OCI-LY1 (cell line): ENCODE data around the gene PCDHA11.

ENCODE experiments used
- H2AFZ ChIP-seq: fragments of 200-600 bp; sonication (generic), shearing (Covaris generic); 2 replicates; pipeline ENCODE4 v1.6.0; 2014; ENCODE audit warnings: antibody characterized with exemption, mild to moderate bottlenecking, low read length
- H3F3A ChIP-seq: fragments of 200-600 bp; sonication (generic), shearing (Covaris generic); 2 replicates; pipeline ENCODE4 v1.6.0; 2014; ENCODE audit warnings: mild to moderate bottlenecking, antibody characterized with exemption, low read length, moderate library complexity; ENCODE audit not compliant: insufficient read depth
- H3K27ac ChIP-seq: fragments of 200-600 bp; sonication (generic); 2 replicates; pipeline ENCODE4 v1.5.1; 2014; ENCODE audit warnings: low read length, mixed run types, mild to moderate bottlenecking, low read depth; ENCODE audit not compliant: poor library complexity, severe bottlenecking
- H3K27me3 ChIP-seq: fragments of 200-600 bp; sonication (generic); 2 replicates; pipeline ENCODE4 v1.6.0; 2014; ENCODE audit warnings: antibody characterized with exemption, mild to moderate bottlenecking, low read length, moderate library complexity; ENCODE audit not compliant: insufficient read depth
- H3K36me3 ChIP-seq: fragments of 200-600 bp; sonication (generic); 2 replicates; pipeline ENCODE4 v1.6.1; 2014; ENCODE audit warnings: mild to moderate bottlenecking, antibody characterized with exemption, low read length, moderate library complexity, mixed read lengths; ENCODE audit not compliant: insufficient read depth
- H3K4me1 ChIP-seq: fragments of 200-600 bp; sonication (generic); 2 replicates; pipeline ENCODE4 v1.5.1; 2014; ENCODE audit warnings: mild to moderate bottlenecking, low read length, moderate library complexity; ENCODE audit not compliant: insufficient read depth, severe bottlenecking
- H3K4me2 ChIP-seq: fragments of 200-600 bp; sonication (generic), shearing (Covaris generic); 2 replicates; pipeline ENCODE4 v1.6.1; 2014; ENCODE audit warnings: low read length
- H3K4me3 ChIP-seq: fragments of 200-600 bp; sonication (generic); 2 replicates; pipeline ENCODE4 v1.5.1; 2014; ENCODE audit warnings: low read length, low read depth, mild to moderate bottlenecking, mixed read lengths; ENCODE audit not compliant: poor library complexity, severe bottlenecking
- H3K79me2 ChIP-seq: fragments of 200-600 bp; shearing (Covaris generic); 2 replicates; pipeline ENCODE4 v1.6.1; 2016; ENCODE audit warnings: mixed run types, low read length, mixed read lengths; ENCODE audit not compliant: insufficient read depth
- H3K9ac ChIP-seq: fragments of 200-600 bp; sonication (generic), shearing (Covaris generic); 2 replicates; pipeline ENCODE4 v1.6.1; 2014; ENCODE audit warnings: mild to moderate bottlenecking, low read length, mixed read lengths
- H3K9me2 ChIP-seq: fragments of 200-600 bp; sonication (generic), shearing (Covaris generic); 2 replicates; pipeline ENCODE4 v1.6.1; 2014; ENCODE audit warnings: low read depth, mild to moderate bottlenecking, low read length, mixed read lengths
- H3K9me3 ChIP-seq: fragments of 200-600 bp; shearing (Covaris generic); 2 replicates; pipeline ENCODE4 v1.6.1; 2014; ENCODE audit warnings: low read length, mixed read lengths
- H4K20me1 ChIP-seq: fragments of 200-600 bp; sonication (generic), shearing (Covaris generic); 2 replicates; pipeline ENCODE4 v1.6.0; 2016; ENCODE audit warnings: mild to moderate bottlenecking, low read length; ENCODE audit not compliant: insufficient read depth
- EZH2 ChIP-seq: fragments of 200-600 bp; sonication (generic), shearing (Covaris generic); IDR thresholded peaks from 2 replicates; pipeline ENCODE4 v1.8.0; 2017; ENCODE audit warnings: borderline replicate concordance, mixed run types, mild to moderate bottlenecking, antibody characterized with exemption, low read length, moderate library complexity, mixed read lengths
- TF ChIP-seq, protein P1 (sequence below): fragments of 200-600 bp; sonication (generic), shearing (Covaris generic); IDR thresholded peaks from 2 replicates; pipeline ENCODE4 v1.5.1; 2017; ENCODE audit warnings: mild to moderate bottlenecking, antibody characterized with exemption, low read length, moderate library complexity, mixed read lengths

PCDHA11 gene

DNA sequence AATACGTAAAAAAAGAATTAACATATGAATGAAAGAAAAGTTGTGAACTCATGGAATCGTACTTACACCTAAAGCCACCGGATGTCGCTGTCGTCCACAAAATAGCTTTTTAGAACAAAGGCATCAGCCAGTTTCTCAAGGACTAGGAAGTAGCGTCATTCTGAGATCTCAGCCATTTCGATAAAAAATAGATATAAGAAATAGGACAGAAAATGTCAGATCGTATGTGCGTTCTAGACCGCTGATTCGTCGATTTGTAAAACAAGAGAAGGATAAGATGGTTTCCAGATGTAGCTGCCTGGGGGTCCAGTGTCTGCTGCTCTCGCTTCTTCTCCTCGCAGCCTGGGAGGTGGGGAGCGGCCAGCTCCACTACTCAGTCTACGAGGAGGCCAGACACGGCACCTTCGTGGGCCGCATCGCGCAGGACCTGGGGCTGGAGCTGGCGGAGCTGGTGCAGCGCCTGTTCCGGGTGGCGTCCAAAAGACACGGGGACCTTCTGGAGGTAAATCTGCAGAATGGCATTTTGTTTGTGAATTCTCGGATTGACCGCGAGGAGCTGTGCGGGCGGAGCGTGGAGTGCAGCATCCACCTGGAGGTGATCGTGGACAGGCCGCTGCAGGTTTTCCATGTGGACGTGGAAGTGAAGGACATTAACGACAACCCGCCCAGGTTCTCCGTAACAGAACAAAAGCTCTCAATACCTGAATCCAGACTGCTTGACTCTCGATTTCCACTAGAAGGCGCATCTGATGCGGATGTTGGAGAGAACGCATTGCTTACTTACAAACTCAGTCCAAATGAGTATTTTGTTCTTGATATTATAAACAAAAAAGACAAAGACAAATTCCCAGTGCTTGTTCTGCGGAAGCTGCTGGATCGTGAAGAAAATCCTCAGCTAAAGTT, 12.7 kb upstream of the PCDHA11 start, which contains the start of gene PCDHA10:
Gene PCDHA10 (plus strand): TSS at position 126 of the 903 bp plus-strand sequence. CDS start 152 bp downstream, at position 278.
- Histone ChIP-seq H3K4me1 (no peaks in the 10 kb centered on the region), H3K27ac (no peak within 1 kb of the TSS), H3F3A (no peaks in the 10 kb centered on the region), H3K79me2 (no peaks in the 10 kb centered on the region), H3K27me3 (no peaks in the 10 kb centered on the region), H3K9me2 (no peaks in the 10 kb centered on the region; the same call in 1 of the 2 replicates), H3K9ac (no peak within 1 kb of the TSS), H4K20me1 (no peaks in the 10 kb centered on the region), H3K4me2 (no peak within 1 kb of the TSS), H2AFZ (no peak within 1 kb of the TSS), H3K36me3 (no peaks in the 10 kb centered on the region), H3K9me3 (no peaks in the 10 kb centered on the region), H3K4me3 (no peak within 1 kb of the TSS)
- TF ChIP-seq, protein P1, sequence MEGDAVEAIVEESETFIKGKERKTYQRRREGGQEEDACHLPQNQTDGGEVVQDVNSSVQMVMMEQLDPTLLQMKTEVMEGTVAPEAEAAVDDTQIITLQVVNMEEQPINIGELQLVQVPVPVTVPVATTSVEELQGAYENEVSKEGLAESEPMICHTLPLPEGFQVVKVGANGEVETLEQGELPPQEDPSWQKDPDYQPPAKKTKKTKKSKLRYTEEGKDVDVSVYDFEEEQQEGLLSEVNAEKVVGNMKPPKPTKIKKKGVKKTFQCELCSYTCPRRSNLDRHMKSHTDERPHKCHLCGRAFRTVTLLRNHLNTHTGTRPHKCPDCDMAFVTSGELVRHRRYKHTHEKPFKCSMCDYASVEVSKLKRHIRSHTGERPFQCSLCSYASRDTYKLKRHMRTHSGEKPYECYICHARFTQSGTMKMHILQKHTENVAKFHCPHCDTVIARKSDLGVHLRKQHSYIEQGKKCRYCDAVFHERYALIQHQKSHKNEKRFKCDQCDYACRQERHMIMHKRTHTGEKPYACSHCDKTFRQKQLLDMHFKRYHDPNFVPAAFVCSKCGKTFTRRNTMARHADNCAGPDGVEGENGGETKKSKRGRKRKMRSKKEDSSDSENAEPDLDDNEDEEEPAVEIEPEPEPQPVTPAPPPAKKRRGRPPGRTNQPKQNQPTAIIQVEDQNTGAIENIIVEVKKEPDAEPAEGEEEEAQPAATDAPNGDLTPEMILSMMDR: peak; percentile 49
- TF ChIP-seq EZH2: no peak

DNA sequence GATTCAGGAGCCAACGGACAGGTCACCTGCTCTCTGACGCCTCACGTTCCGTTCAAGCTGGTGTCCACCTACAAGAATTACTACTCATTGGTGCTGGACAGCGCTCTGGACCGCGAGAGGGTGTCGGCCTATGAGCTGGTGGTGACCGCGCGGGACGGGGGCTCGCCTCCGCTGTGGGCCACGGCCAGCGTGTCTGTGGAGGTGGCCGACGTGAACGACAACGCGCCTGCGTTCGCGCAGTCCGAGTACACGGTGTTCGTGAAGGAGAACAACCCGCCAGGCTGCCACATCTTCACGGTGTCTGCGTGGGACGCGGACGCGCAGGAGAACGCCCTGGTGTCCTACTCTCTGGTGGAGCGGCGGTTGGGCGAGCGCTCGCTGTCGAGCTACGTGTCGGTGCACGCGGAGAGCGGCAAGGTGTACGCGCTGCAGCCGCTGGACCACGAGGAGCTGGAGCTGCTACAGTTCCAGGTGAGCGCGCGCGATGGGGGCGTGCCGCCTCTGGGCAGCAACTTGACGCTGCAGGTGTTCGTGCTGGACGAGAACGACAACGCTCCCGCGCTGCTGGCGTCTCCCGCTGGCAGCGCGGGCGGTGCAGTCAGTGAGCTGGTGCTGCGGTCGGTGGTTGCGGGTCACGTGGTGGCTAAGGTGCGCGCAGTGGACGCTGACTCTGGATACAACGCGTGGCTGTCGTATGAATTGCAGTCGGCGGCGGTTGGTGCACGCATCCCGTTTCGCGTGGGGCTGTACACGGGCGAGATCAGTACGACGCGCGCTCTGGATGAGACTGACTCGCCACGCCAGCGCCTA, 11.4 kb upstream of the PCDHA11 start:
- H3K27me3 ChIP-seq: no peaks in the 10 kb centered on the region
- H2AFZ ChIP-seq: no peak overlapping the region
- H3K9me2 ChIP-seq: no peaks in the 10 kb centered on the region; the same call in 1 of the 2 replicates
- H3K9me3 ChIP-seq: no peaks in the 10 kb centered on the region
- TF ChIP-seq, protein P1: no peak
- no peak for TF ChIP-seq EZH2
- H3F3A ChIP-seq: no peaks in the 10 kb centered on the region
- H4K20me1 ChIP-seq: no peaks in the 10 kb centered on the region
- H3K27ac ChIP-seq: no peak overlapping the region
- H3K4me1 ChIP-seq: no peaks in the 10 kb centered on the region
- no peaks in the 10 kb centered on the region for H3K36me3 ChIP-seq
- no peak overlapping the region for H3K9ac ChIP-seq
- no peak overlapping the region for H3K4me3 ChIP-seq
- no peaks in the 10 kb centered on the region for H3K79me2 ChIP-seq
- H3K4me2 ChIP-seq: no peak overlapping the region

DNA sequence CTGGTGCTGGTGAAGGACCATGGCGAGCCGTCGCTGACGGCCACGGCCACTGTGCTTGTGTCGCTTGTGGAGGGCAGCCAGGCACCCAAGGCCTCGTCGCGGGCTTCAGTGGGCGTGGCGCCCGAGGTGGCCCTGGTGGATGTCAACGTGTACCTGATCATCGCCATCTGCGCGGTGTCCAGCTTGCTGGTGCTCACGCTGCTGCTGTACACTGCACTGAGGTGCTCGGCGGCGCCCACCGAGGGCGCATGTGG, 10.8 kb upstream of the PCDHA11 start:
- Histone ChIP-seq H3K27ac (no peak overlapping the region), H3K4me2 (no peak overlapping the region), H3K4me1 (no peaks in the 10 kb centered on the region), H3K79me2 (no peaks in the 10 kb centered on the region), H3K9me3 (no peaks in the 10 kb centered on the region), H3K4me3 (no peak overlapping the region), H3K9me2 (no peaks in the 10 kb centered on the region; the same call in 1 of the 2 replicates), H4K20me1 (no peaks in the 10 kb centered on the region), H3K27me3 (no peaks in the 10 kb centered on the region), H3K36me3 (no peaks in the 10 kb centered on the region), H3K9ac (no peak overlapping the region), H2AFZ (no peak overlapping the region), H3F3A (no peaks in the 10 kb centered on the region)
- TF ChIP-seq EZH2: no peak
- TF ChIP-seq, protein P1: no peak
